Measurements from ENCODE around the gene KCTD6. TPM values are rescaled to one million over a fixed set of nuclear protein-coding genes. Genes with fewer than 3 reads are reported as not detected.

KCTD6 gene
- total and polyA plus RNA-seq, 2 experiments from 2014 or later: 28.3 to 34.6 TPM

- TF ChIP-seq, protein P1, sequence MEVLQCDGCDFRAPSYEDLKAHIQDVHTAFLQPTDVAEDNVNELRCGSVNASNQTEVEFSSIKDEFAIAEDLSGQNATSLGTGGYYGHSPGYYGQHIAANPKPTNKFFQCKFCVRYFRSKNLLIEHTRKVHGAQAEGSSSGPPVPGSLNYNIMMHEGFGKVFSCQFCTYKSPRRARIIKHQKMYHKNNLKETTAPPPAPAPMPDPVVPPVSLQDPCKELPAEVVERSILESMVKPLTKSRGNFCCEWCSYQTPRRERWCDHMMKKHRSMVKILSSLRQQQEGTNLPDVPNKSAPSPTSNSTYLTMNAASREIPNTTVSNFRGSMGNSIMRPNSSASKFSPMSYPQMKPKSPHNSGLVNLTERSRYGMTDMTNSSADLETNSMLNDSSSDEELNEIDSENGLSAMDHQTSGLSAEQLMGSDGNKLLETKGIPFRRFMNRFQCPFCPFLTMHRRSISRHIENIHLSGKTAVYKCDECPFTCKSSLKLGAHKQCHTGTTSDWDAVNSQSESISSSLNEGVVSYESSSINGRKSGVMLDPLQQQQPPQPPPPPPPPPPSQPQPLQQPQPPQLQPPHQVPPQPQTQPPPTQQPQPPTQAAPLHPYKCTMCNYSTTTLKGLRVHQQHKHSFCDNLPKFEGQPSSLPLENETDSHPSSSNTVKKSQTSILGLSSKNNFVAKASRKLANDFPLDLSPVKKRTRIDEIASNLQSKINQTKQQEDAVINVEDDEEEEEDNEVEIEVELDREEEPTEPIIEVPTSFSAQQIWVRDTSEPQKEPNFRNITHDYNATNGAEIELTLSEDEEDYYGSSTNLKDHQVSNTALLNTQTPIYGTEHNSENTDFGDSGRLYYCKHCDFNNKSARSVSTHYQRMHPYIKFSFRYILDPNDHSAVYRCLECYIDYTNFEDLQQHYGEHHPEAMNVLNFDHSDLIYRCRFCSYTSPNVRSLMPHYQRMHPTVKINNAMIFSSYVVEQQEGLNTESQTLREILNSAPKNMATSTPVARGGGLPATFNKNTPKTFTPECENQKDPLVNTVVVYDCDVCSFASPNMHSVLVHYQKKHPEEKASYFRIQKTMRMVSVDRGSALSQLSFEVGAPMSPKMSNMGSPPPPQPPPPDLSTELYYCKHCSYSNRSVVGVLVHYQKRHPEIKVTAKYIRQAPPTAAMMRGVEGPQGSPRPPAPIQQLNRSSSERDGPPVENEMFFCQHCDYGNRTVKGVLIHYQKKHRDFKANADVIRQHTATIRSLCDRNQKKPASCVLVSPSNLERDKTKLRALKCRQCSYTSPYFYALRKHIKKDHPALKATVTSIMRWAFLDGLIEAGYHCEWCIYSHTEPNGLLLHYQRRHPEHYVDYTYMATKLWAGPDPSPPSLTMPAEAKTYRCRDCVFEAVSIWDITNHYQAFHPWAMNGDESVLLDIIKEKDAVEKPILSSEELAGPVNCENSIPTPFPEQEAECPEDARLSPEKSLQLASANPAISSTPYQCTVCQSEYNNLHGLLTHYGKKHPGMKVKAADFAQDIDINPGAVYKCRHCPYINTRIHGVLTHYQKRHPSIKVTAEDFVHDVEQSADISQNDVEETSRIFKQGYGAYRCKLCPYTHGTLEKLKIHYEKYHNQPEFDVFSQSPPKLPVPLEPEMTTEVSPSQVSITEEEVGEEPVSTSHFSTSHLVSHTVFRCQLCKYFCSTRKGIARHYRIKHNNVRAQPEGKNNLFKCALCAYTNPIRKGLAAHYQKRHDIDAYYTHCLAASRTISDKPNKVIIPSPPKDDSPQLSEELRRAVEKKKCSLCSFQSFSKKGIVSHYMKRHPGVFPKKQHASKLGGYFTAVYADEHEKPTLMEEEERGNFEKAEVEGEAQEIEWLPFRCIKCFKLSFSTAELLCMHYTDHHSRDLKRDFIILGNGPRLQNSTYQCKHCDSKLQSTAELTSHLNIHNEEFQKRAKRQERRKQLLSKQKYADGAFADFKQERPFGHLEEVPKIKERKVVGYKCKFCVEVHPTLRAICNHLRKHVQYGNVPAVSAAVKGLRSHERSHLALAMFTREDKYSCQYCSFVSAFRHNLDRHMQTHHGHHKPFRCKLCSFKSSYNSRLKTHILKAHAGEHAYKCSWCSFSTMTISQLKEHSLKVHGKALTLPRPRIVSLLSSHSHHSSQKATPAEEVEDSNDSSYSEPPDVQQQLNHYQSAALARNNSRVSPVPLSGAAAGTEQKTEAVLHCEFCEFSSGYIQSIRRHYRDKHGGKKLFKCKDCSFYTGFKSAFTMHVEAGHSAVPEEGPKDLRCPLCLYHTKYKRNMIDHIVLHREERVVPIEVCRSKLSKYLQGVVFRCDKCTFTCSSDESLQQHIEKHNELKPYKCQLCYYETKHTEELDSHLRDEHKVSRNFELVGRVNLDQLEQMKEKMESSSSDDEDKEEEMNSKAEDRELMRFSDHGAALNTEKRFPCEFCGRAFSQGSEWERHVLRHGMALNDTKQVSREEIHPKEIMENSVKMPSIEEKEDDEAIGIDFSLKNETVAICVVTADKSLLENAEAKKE (CRISPR knock-in tag; IDR thresholded peaks at IDR 0.05): no peak
- no peak for TF ChIP-seq JUNB (IDR thresholded peaks at IDR 0.05; ENCODE audit: unreplicated experiment)
Observed at GRCh38 chr3:58496206-58496857, 4.4 kb downstream of the KCTD6 start (continued).

GRCh38 chr3:58497097-58497496 is 5.2 kb downstream of the KCTD6 start:
- ATAC-seq (peak; percentile 90), DNase-seq (ENCODE audit: low spot score) (peak; percentile 81)
- Mint-ChIP-seq H3K27me3 (ENCODE audit: insufficient read depth, low read depth, poor library complexity) (peaks cover 2% of the 10 kb centered on the region), H3K27ac (peak overlapping the region; percentile 79), H3K4me3 (peak overlapping the region; percentile 52), H3K9me3 (no peaks in the 10 kb centered on the region; the same call in 2 of the 3 replicates), H3K4me1 (peaks cover 58% of the 10 kb centered on the region), H3K36me3 (ENCODE audit: low read depth) (peaks cover 26% of the 10 kb centered on the region)
- H3K79me2 ChIP-seq (replicated peaks; ENCODE audit: insufficient read depth): peaks cover 97% of the 10 kb centered on the region
- H2AFZ ChIP-seq: no peak overlapping the region
- H3F3A ChIP-seq (replicated peaks; ENCODE audit: low read depth): no peaks in the 10 kb centered on the region
- no peaks in the 10 kb centered on the region for H3K36me3 ChIP-seq (ENCODE audit: insufficient read depth)
- H3K27me3 ChIP-seq (ENCODE audit: insufficient read depth): no peaks in the 10 kb centered on the region
- peak overlapping the region; percentile 82 for H3K27ac ChIP-seq (ENCODE audit: low read depth)
- H4K20me1 ChIP-seq (replicated peaks; ENCODE audit: insufficient read depth): peaks cover 12% of the 10 kb centered on the region; the same call in 1 of the 2 replicates
- TF ChIP-seq JUNB (IDR thresholded peaks at IDR 0.05; ENCODE audit: unreplicated experiment) (no peak), CREB1 (CRISPR knock-in tag; IDR thresholded peaks at IDR 0.05; ENCODE audit: low read depth) (no peak), ZNF114 (CRISPR knock-in tag; IDR thresholded peaks at IDR 0.05) (no peak)
- TF ChIP-seq, protein P1 (CRISPR knock-in tag; IDR thresholded peaks at IDR 0.05): peak; percentile 63; the same call in 1 of the 2 replicates
- peaks cover 49% of the 10 kb centered on the region for H3K4me1 ChIP-seq (ENCODE audit: insufficient read depth)
- H3K4me2 ChIP-seq: peak overlapping the region; percentile 68
- no peaks in the 10 kb centered on the region for H3K9me2 ChIP-seq (ENCODE audit: insufficient read depth)
- peak overlapping the region; percentile 31 for H3K4me3 ChIP-seq
